NCI-H1048 (cell line): ENCODE results near the gene BRICD5.

Source experiments
- DNase-seq: peaks from one replicate; lab custom pipeline; 2025; lab: John Stamatoyannopoulos, UW

BRICD5 gene

DNA sequence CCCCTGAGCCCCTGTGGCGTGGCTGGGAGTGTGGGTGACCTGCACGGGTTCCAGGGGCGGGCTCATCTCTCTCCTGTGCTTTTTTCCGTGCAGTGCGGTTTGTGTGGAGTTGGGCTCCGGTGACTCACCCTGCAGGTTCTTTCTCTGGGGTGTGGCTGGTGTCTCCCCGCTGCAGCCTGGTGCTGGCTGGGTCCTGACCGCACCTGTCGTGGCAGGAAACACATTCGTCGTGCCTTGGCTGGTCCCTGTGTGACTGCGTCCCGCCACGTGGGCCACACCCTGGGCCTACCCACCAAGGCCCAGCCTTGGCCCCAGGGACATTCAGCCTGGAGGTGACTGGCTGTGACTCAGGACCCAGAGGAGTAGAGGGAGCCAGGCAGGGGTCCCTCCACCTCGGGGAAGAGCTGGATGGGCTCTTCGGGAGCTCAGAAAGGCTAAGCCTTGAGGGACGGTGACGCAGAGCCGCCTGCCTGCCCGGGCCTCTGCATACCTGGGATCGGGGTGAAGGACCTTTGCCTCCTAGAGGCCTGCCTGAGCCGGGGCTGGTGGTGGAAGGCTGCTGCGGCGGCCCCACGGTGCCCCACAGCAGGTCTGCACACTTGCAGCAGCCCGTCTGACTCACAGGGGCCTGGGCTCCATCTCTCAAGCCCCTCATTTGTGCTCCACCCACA lies 47.3 kb downstream of the BRICD5 start:
- no peak for DNase-seq

DNA sequence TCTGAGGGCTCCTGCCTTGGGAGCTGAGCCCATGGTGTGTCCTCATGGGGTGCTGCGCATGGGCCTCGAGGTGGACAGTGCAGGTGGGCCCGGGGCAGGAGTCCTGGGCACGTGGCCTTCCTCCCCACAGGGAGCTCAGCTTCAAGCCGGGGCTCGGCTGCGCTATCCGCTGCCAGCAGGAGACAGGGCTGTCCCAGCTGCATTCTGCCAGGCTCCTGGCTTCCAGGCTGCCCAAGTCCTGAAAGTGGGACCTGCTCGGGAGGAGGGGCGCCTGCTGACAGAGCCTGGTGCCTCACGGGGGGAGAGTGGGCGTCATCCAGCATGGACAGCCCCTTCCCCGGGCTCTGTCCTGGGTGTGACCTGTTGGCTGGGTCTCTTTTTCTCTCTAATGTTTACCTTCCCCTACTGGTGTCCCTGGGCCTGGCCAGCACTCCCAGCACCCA lies 48.0 kb downstream of the BRICD5 start:
- DNase-seq: no peak

- no peak for DNase-seq
Observed at GRCh38 chr16:2161911-2162310, 48.8 kb downstream of the BRICD5 start.

- DNase-seq: no peak
Observed at GRCh38 chr16:2160915-2161551, 49.6 kb downstream of the BRICD5 start.
